ENCODE results near the gene DDX54.

DDX54 gene

GRCh38 chr12:113185180-113186032, at the start of gene DDX54, which contains the start of gene RITA1:
Gene DDX54, minus strand, starts transcription at chr12:113185478. Its CDS starts 27 bp downstream, at chr12:113185451.
Gene RITA1, plus strand, starts transcription at chr12:113185721. Its CDS starts 1,026 bp downstream, at chr12:113186747.
- H3K4me3 Mint-ChIP-seq = peak within 1 kb of the TSS; percentile 94 to 96
- ATAC-seq (peak; percentile 64), DNase-seq (peak; percentile 80 to 87)
- no peaks in the 10 kb centered on the region for H3K9me3 Mint-ChIP-seq
- peak within 1 kb of the TSS; percentile 97 to 99 for H3K27ac Mint-ChIP-seq
- no peaks in the 10 kb centered on the region for H3K27me3 Mint-ChIP-seq
- peaks cover 35% of the 10 kb centered on the region for H3K4me1 Mint-ChIP-seq

- H3K4me1 Mint-ChIP-seq = peaks cover 52% of the 10 kb centered on the region
These were observed 49.2 kb upstream of the DDX54 start for GRCh38 chr12:113234483-113234882.

GRCh38 chr12:113233967-113234366, 48.7 kb upstream of the DDX54 start:
- Mint-ChIP-seq H3K27me3 (no peaks in the 10 kb centered on the region), H3K4me1 (peaks cover 57% of the 10 kb centered on the region), H3K27ac (no peak overlapping the region), H3K9me3 (no peaks in the 10 kb centered on the region), H3K4me3 (no peak overlapping the region)
- no peak for DNase-seq
- no peak for ATAC-seq

More at GRCh38 chr12:113234483-113234882, 49.2 kb upstream of the DDX54 start:
- Mint-ChIP-seq H3K27me3 (no peaks in the 10 kb centered on the region), H3K9me3 (no peaks in the 10 kb centered on the region), H3K4me3 (no peak overlapping the region), H3K27ac (no peak overlapping the region)
- DNase-seq (no peak), ATAC-seq (no peak)

- H3K27me3 Mint-ChIP-seq = no peaks in the 10 kb centered on the region
- no peaks in the 10 kb centered on the region for H3K9me3 Mint-ChIP-seq
- H3K4me3 Mint-ChIP-seq = peak overlapping the region; percentile 80 to 83
- H3K27ac Mint-ChIP-seq = peak overlapping the region; percentile 87 to 90
- peak; percentile 64 to 80 for DNase-seq
- ATAC-seq = peak; percentile 88
- peaks cover 66% of the 10 kb centered on the region for H3K4me1 Mint-ChIP-seq
These were observed 47.7 kb upstream of the DDX54 start for GRCh38 chr12:113232840-113233585.

GRCh38 chr12:113232089-113232839, 47.0 kb upstream of the DDX54 start:
- H3K4me3 Mint-ChIP-seq = peak overlapping the region; percentile 80 to 83
- H3K27ac Mint-ChIP-seq = no peak overlapping the region
- ATAC-seq (no peak), DNase-seq (no peak)
- H3K9me3 Mint-ChIP-seq = no peaks in the 10 kb centered on the region
- peaks cover 74% of the 10 kb centered on the region for H3K4me1 Mint-ChIP-seq
- no peaks in the 10 kb centered on the region for H3K27me3 Mint-ChIP-seq

GRCh38 chr12:113231235-113232088, 46.2 kb upstream of the DDX54 start:
- Mint-ChIP-seq H3K4me1 (peaks cover 80% of the 10 kb centered on the region), H3K4me3 (peak overlapping the region in 1 of 2 donors; percentile 17), H3K27ac (no peak overlapping the region), H3K27me3 (no peaks in the 10 kb centered on the region), H3K9me3 (no peaks in the 10 kb centered on the region)
- DNase-seq (no peak), ATAC-seq (no peak)

GRCh38 chr12:113230315-113231234, 45.3 kb upstream of the DDX54 start:
- Mint-ChIP-seq H3K4me3 (peak overlapping the region; percentile 54 to 59), H3K27ac (peak overlapping the region in 1 of 2 donors; percentile 90)

GRCh38 chr12:113228394-113229028, 43.2 kb upstream of the DDX54 start:
- ATAC-seq (no peak), DNase-seq (no peak)
- peak overlapping the region in 1 of 2 donors; percentile 7 for H3K27ac Mint-ChIP-seq
- no peak overlapping the region for H3K4me3 Mint-ChIP-seq
- H3K9me3 Mint-ChIP-seq = no peaks in the 10 kb centered on the region
- no peaks in the 10 kb centered on the region for H3K27me3 Mint-ChIP-seq
- peaks cover 68% of the 10 kb centered on the region for H3K4me1 Mint-ChIP-seq

More at GRCh38 chr12:113230315-113231234, 45.3 kb upstream of the DDX54 start:
- H3K4me1 Mint-ChIP-seq = peaks cover 80% of the 10 kb centered on the region
- H3K9me3 Mint-ChIP-seq = no peaks in the 10 kb centered on the region
- ATAC-seq (no peak), DNase-seq (peak in 1 of 2 donors; percentile 25)
- H3K27me3 Mint-ChIP-seq = no peaks in the 10 kb centered on the region

GRCh38 chr12:113227686-113228391, 42.6 kb upstream of the DDX54 start:
- Mint-ChIP-seq H3K4me3 (no peak overlapping the region), H3K4me1 (peaks cover 68% of the 10 kb centered on the region), H3K27ac (peak overlapping the region in 1 of 2 donors; percentile 40), H3K9me3 (no peaks in the 10 kb centered on the region), H3K27me3 (no peaks in the 10 kb centered on the region)
- ATAC-seq (no peak), DNase-seq (no peak)

- no peak for ATAC-seq
- Mint-ChIP-seq H3K9me3 (no peaks in the 10 kb centered on the region), H3K4me3 (no peak overlapping the region), H3K4me1 (peaks cover 68% of the 10 kb centered on the region), H3K27ac (peak overlapping the region in 1 of 2 donors; percentile 28), H3K27me3 (no peaks in the 10 kb centered on the region)
- DNase-seq = no peak
These were observed 41.7 kb upstream of the DDX54 start for GRCh38 chr12:113226696-113227568.

- no peak overlapping the region for H3K27ac Mint-ChIP-seq
- H3K4me3 Mint-ChIP-seq = no peak overlapping the region
- H3K9me3 Mint-ChIP-seq = no peaks in the 10 kb centered on the region
- H3K27me3 Mint-ChIP-seq = no peaks in the 10 kb centered on the region
- H3K4me1 Mint-ChIP-seq = peaks cover 60% of the 10 kb centered on the region
- no peak for DNase-seq
- no peak for ATAC-seq
These were observed 39.7 kb upstream of the DDX54 start for GRCh38 chr12:113224955-113225354.
